HepG2 (cell line): ENCODE measurements around the gene KIRREL3. TPM values are rescaled to one million over a fixed set of nuclear protein-coding genes. Genes with fewer than 3 reads are reported as not detected.

Source experiments
- ATAC-seq: fragments of 200-7000 bp; cut with Tn5 transposase; 3 replicates; pipeline ENCODE4 v1.9.1; 2020; ENCODE audit warnings: mild to moderate bottlenecking, moderate library complexity
- BruUV-seq: library from RNA; stranded (reverse); fragments of 400-500 nt; replicated peaks from 2 replicates; lab custom pipeline; 2021; lab: Mats Ljungman, UMichigan
- CTCF ChIA-PET: fragments of 300-600 bp; formaldehyde crosslinking; extraction: SDS; loops from one replicate; lab custom pipeline; 2021; ENCODE audit warnings: low total read pairs, inconsistent platforms, low intra/inter-chr PET ratio; lab: Yijun Ruan, JAX
- POLR2A ChIA-PET: fragments of 350-600 bp; sonication (Branson Sonifier 250); formaldehyde crosslinking; loops from one replicate; lab custom pipeline; 2020; ENCODE audit warnings: antibody characterized with exemption, inconsistent platforms; lab: Yijun Ruan, JAX
- DNase-seq: peaks from one replicate; pipeline ENCODE4 v3.0.0-alpha.2; 2015; ENCODE audit warnings: low spot score
- FAIRE-seq: peaks from 3 replicates; lab custom pipeline; 2011; peaks lifted over from hg19 to GRCh38; lab: Jason Lieb, UNC
- H2AFZ ChIP-seq: one replicate; pipeline ENCODE4 v1.6.1; 2011; ENCODE audit warnings: low read length, inconsistent platforms
- H3K27ac ChIP-seq: fragments of 300-600 bp; 3 replicates; pipeline ENCODE4 v1.8.0; 2011; ENCODE audit warnings: mixed run types, mild to moderate bottlenecking, mixed read lengths, low read length, inconsistent platforms; ENCODE audit not compliant: insufficient read depth; ENCODE audit errors: extremely low read length
- H3K27me3 ChIP-seq, 2 experiments: fragments of 200-600 bp in 1 of 2; 2 replicates in 1 of 2; 3 replicates in 1 of 2; pipeline versions ENCODE4 v1.6.0 to v1.8.0; 2011; ENCODE audit warnings: low read length in 2 of 2, mild to moderate bottlenecking in 2 of 2, moderate library complexity in 2 of 2, inconsistent platforms in 1 of 2; ENCODE audit not compliant: insufficient read depth in 2 of 2, control insufficient read depth in 1 of 2
- H3K36me3 ChIP-seq, 2 experiments: fragments of 200-600 bp in 1 of 2; replicated peaks in 1 of 2; 2 replicates in 1 of 2; 3 replicates in 1 of 2; pipeline versions ENCODE4 v1.5.1 to v1.8.0; 2011; ENCODE audit warnings: low read length in 2 of 2, inconsistent platforms in 1 of 2; ENCODE audit not compliant: insufficient read depth in 2 of 2, control insufficient read depth in 1 of 2
- H3K4me1 ChIP-seq: 2 replicates; pipeline ENCODE4 v1.5.1; 2012; ENCODE audit warnings: low read length, inconsistent platforms; ENCODE audit not compliant: insufficient read depth
- H3K4me2 ChIP-seq: 2 replicates; pipeline ENCODE4 v1.6.0; 2011; ENCODE audit warnings: low read depth, low read length, inconsistent platforms
- H3K4me3 ChIP-seq, 3 experiments: fragments of 200-600 bp in 1 of 3; sonication (generic), shearing (Covaris generic) in 1 of 3; replicated peaks in 1 of 3; 2 replicates each; pipeline ENCODE4 v1.5.1; 2011 to 2016; ENCODE audit warnings: low read length in 3 of 3, inconsistent platforms in 2 of 3, low read depth in 2 of 3, mild to moderate bottlenecking in 2 of 3, control low read depth in 1 of 3, mixed read lengths in 1 of 3; ENCODE audit not compliant: insufficient read depth in 1 of 3
- H3K79me2 ChIP-seq: one replicate; pipeline ENCODE4 v1.6.1; 2011; ENCODE audit warnings: low read length, inconsistent platforms; ENCODE audit not compliant: insufficient read depth
- H3K9ac ChIP-seq: 2 replicates; pipeline ENCODE4 v1.6.0; 2011; ENCODE audit warnings: mild to moderate bottlenecking, low read depth, low read length, inconsistent platforms; ENCODE audit not compliant: insufficient read depth
- H3K9me3 ChIP-seq: 2 replicates; pipeline ENCODE4 v1.5.1; 2012; ENCODE audit warnings: mild to moderate bottlenecking, low read length
- H4K20me1 ChIP-seq: 2 replicates; pipeline ENCODE4 v1.6.0; 2011; ENCODE audit warnings: inconsistent platforms, mild to moderate bottlenecking, low read length, moderate library complexity; ENCODE audit not compliant: insufficient read depth
- ZBTB33 ChIP-seq: sonication (generic); formaldehyde crosslinking; IDR thresholded peaks from 2 replicates; pipeline ENCODE4 v1.4.0; 2020; ENCODE audit warnings: missing genetic modification reagents
- ZMAT5 ChIP-seq: sonication (generic); formaldehyde crosslinking; IDR thresholded peaks from 2 replicates; pipeline ENCODE4 v1.5.0; 2020; ENCODE audit warnings: mild to moderate bottlenecking, low read depth, missing genetic modification reagents, borderline replicate concordance
- ZMYM4 ChIP-seq: sonication (generic); formaldehyde crosslinking; IDR thresholded peaks from 2 replicates; pipeline ENCODE4 v1.8.1; 2023; ENCODE audit warnings: mild to moderate bottlenecking, missing genetic modification reagents
- ZNF24 ChIP-seq: fragments of 450-650 bp; IDR thresholded peaks from 2 replicates; pipeline ENCODE4 v1.6.1; 2017; ENCODE audit warnings: antibody characterized with exemption, mild to moderate bottlenecking
- ZNF652 ChIP-seq: IDR thresholded peaks from 2 replicates; pipeline ENCODE4 v1.6.1; 2016; ENCODE audit warnings: low read depth, borderline replicate concordance
- WGBS: methylation state at CpG from one replicate; pipeline ENCODE4 v1.1.6; 2017; ENCODE audit warnings: low lambda C conversion rate; 5-methylcytosine and 5-hydroxymethylcytosine counted together
- in situ Hi-C: cut with HindIII; loops from 2 replicates; pipeline ENCODE4 v1.10.0; 2017; ENCODE audit warnings: low pct_unique_long_range_greater_than_20kb; ENCODE audit not compliant: extremely low pct_ligation_motif_present
- intact Hi-C: fragments of 100-400 bp; cut with micrococcal nuclease; formaldehyde crosslinking; loops from one replicate; pipeline ENCODE4 v1.10.0; 2022; ENCODE audit not compliant: unreplicated experiment
- polyA plus RNA-seq, 8 experiments: library from polyadenylated mRNA; depleted of rRNA in 3 of 8; stranded (reverse) in 7 of 8; unstranded in 1 of 8; fragments of >200 nt; fragmentation: Illumina TruSeq in 4 of 8; extraction: Trizol in 4 of 8; gene quantifications; 2 replicates each; pipeline versions ENCODE4 v1.2.1 to v1.2.3, GENCODE V29; 2011 to 2016; ENCODE audit warnings: low read depth in 4 of 8, missing spikeins in 1 of 8, mixed read lengths in 1 of 8; ENCODE audit not compliant: insufficient read depth in 1 of 8
- total RNA-seq, 5 experiments: library from RNA; depleted of rRNA; stranded (reverse); fragments of >200 nt; fragmentation: Illumina TruSeq; extraction: Trizol; gene quantifications; 2 replicates each; pipeline ENCODE4 v1.2.3, GENCODE V29; 2016; ENCODE audit warnings: low read depth in 1 of 5

Gene KIRREL3
- total and polyA plus RNA-seq, 2 of the 13 experiments (the other 11 are each of a cell fraction or from before 2014, with no cell fraction given) = not detected

DNA sequence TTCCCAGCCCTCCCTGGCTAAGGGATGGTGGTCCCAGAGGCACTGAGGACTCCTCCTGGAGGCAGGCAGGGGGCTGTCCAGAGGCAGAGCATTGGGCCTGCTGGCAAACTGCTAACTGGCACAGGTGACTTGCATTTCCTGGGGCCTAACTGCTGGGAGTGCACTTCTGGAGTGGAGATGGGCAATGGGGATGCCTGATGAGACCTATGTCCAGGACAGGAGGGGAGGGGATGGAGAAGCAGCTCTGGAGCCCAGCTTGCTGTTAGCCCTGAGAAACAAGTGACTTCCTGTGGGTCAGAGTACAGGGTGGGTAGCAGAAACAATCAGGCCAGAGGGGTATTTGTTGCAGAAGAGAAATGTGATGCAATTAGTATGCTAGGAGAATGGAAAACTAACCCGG lies 391.9 kb downstream of the KIRREL3 start:
- no TSS peak for BruUV-seq
- Histone ChIP-seq H2AFZ (no peak overlapping the region), H3K4me3 (no peak overlapping the region), H3K79me2 (no peaks in the 10 kb centered on the region), H3K4me1 (no peaks in the 10 kb centered on the region), H4K20me1 (0 out of 2 replicates have a peak, but pooled peaks cover 3% of the 10 kb centered on the region), H3K9ac (no peak overlapping the region), H3K27ac (no peak overlapping the region), H3K36me3 (no peaks in the 10 kb centered on the region), H3K9me3 (no peaks in the 10 kb centered on the region), H3K27me3 (peaks cover 7 to 28% of the 10 kb centered on the region in 2 experiments; a peak in 3 of 5 replicates), H3K4me2 (no peak overlapping the region)
- intact Hi-C loops (loop anchor here (10.0 kb wide), 2 partner anchors 164 to 466 kb away; no protein-coding TSS in a partner anchor), in situ Hi-C loops (loop anchor here (5.0 to 10.0 kb wide), 2 partner anchors 164 to 384 kb away; no protein-coding TSS in a partner anchor)
- no peak for DNase-seq
- no peak for TF ChIP-seq ZMAT5 (CRISPR knock-in tag)
- no peak for TF ChIP-seq ZMYM4 (CRISPR knock-in tag)
- no peak for TF ChIP-seq ZNF652 (CRISPR knock-in tag)
- no peak for TF ChIP-seq ZNF24
- TF ChIP-seq ZBTB33 (CRISPR knock-in tag) = no peak
- CTCF ChIA-PET = no interaction called here
- no peak for ATAC-seq
- POLR2A ChIA-PET = no interaction called here
- 0% methylated on average over 1 of the region's 1 CpG for WGBS
- FAIRE-seq = no peak
